ENCODE results near the gene PPP1R26.

PPP1R26 gene

GRCh38 chr9:135473972-135474543, 5.5 kb upstream of the PPP1R26 start:
- Histone ChIP-seq H3K4me3 (replicated peaks; ENCODE audit: low read depth, low read length) (no peak overlapping the region), H3K27me3 (replicated peaks; ENCODE audit: control insufficient read depth, insufficient read depth, low read length) (no peaks in the 10 kb centered on the region; the same call in 1 of the 2 replicates), H3K36me3 (ENCODE audit: control insufficient read depth, insufficient read depth, low read length) (no peaks in the 10 kb centered on the region)
- no peak for DNase-seq (ENCODE audit: extremely low read depth, insufficient read length)
- TF ChIP-seq, protein P1, sequence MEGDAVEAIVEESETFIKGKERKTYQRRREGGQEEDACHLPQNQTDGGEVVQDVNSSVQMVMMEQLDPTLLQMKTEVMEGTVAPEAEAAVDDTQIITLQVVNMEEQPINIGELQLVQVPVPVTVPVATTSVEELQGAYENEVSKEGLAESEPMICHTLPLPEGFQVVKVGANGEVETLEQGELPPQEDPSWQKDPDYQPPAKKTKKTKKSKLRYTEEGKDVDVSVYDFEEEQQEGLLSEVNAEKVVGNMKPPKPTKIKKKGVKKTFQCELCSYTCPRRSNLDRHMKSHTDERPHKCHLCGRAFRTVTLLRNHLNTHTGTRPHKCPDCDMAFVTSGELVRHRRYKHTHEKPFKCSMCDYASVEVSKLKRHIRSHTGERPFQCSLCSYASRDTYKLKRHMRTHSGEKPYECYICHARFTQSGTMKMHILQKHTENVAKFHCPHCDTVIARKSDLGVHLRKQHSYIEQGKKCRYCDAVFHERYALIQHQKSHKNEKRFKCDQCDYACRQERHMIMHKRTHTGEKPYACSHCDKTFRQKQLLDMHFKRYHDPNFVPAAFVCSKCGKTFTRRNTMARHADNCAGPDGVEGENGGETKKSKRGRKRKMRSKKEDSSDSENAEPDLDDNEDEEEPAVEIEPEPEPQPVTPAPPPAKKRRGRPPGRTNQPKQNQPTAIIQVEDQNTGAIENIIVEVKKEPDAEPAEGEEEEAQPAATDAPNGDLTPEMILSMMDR (IDR thresholded peaks at IDR 0.05; ENCODE audit: insufficient read depth, low read length, poor library complexity, severe bottlenecking) = no peak

- Histone ChIP-seq H3K27me3 (replicated peaks; ENCODE audit: control insufficient read depth, insufficient read depth, low read length) (no peaks in the 10 kb centered on the region; the same call in 1 of the 2 replicates), H3K36me3 (ENCODE audit: control insufficient read depth, insufficient read depth, low read length) (no peaks in the 10 kb centered on the region), H3K4me3 (replicated peaks; ENCODE audit: low read depth, low read length) (no peak overlapping the region)
- DNase-seq (ENCODE audit: extremely low read depth, insufficient read length) = no peak
- TF ChIP-seq, protein P1 (IDR thresholded peaks at IDR 0.05; ENCODE audit: insufficient read depth, low read length, poor library complexity, severe bottlenecking) = peak; percentile 59
These were observed 4.7 kb upstream of the PPP1R26 start for GRCh38 chr9:135474915-135475314.

GRCh38 chr9:135476561-135477355, 2.8 kb upstream of the PPP1R26 start:
- no peak for DNase-seq (ENCODE audit: extremely low read depth, insufficient read length)
- H3K4me3 ChIP-seq (replicated peaks; ENCODE audit: low read depth, low read length) = no peak overlapping the region
- TF ChIP-seq, protein P1 (IDR thresholded peaks at IDR 0.05; ENCODE audit: insufficient read depth, low read length, poor library complexity, severe bottlenecking) = no peak
- no peaks in the 10 kb centered on the region; the same call in 1 of the 2 replicates for H3K27me3 ChIP-seq (replicated peaks; ENCODE audit: control insufficient read depth, insufficient read depth, low read length)
- H3K36me3 ChIP-seq (ENCODE audit: control insufficient read depth, insufficient read depth, low read length) = no peaks in the 10 kb centered on the region

DNA sequence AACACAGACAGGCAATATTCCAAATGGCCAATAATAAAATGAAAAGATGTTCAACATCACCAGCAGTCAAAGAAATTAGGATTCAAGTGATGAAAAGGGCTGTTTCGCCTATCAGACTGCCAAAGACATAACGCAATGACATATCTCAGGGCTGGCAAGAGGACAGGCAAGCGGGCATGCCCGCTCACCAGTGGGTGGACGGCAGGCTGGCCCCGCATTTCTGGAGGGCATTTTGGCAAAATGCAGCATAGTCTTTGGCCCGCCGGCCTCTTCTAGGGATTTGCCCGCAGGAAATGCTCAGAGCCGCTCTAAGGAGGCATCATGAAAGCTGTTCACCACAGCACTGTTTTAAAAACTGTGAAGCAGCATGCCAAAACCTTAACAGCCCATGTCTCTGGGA, 1.4 kb upstream of the PPP1R26 start:
- TF ChIP-seq, protein P1 (IDR thresholded peaks at IDR 0.05; ENCODE audit: insufficient read depth, low read length, poor library complexity, severe bottlenecking) = no peak
- no peak for DNase-seq (ENCODE audit: extremely low read depth, insufficient read length)
- Histone ChIP-seq H3K36me3 (ENCODE audit: control insufficient read depth, insufficient read depth, low read length) (no peaks in the 10 kb centered on the region), H3K27me3 (replicated peaks; ENCODE audit: control insufficient read depth, insufficient read depth, low read length) (no peaks in the 10 kb centered on the region; the same call in 1 of the 2 replicates), H3K4me3 (replicated peaks; ENCODE audit: low read depth, low read length) (no peak overlapping the region)

DNA sequence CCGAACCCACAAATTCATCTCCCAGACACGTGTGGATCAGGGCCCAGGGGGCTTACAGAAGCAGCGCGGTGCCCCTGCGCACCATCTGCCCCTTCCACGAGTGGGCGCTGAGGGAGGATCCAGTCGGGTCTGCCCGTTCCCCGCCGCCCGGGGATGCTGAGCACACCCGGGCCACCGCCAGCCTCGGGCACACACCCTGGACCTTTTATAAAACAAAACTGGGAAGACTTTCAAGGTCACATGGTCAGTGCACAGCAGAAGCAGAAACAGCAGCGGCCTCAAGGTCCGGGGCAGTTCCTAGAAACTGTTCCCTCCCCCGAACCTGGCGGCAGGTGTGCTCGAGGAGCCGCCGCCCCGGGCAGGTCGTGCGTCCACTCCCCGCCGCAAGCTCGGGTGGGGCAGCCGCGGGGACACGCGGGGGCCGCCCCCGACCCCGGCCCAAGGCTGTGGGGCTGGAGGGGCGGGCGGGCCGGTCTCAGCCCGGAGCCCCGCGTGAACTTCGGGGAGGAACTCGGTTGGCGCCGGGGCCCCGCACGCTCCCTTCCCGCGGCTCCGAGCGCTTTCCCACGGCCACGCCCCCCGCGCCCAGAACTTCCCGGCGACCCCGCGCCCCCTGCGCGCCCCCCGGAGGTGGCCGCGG, 633 bp upstream of the PPP1R26 start:
- peak overlapping the region; percentile 31 for H3K4me3 ChIP-seq (replicated peaks; ENCODE audit: low read depth, low read length)
- no peaks in the 10 kb centered on the region; the same call in 1 of the 2 replicates for H3K27me3 ChIP-seq (replicated peaks; ENCODE audit: control insufficient read depth, insufficient read depth, low read length)
- TF ChIP-seq, protein P1 (IDR thresholded peaks at IDR 0.05; ENCODE audit: insufficient read depth, low read length, poor library complexity, severe bottlenecking) = peak; percentile 15
- no peaks in the 10 kb centered on the region for H3K36me3 ChIP-seq (ENCODE audit: control insufficient read depth, insufficient read depth, low read length)
- DNase-seq (ENCODE audit: extremely low read depth, insufficient read length) = no peak
